ENCODE data around the gene GRIP2. TPM values are rescaled to one million over a fixed set of nuclear protein-coding genes. Genes with fewer than 3 reads are reported as not detected.

The GRIP2 gene
- total and polyA plus RNA-seq, 2 of the 4 experiments (the other 2 are of a cell fraction): 0.05 TPM; not detected in 1

GRCh38 chr3:14505001-14505802, 34.9 kb downstream of the GRIP2 start:
- no peak overlapping the region for H2AK5ac ChIP-seq (ENCODE audit: low read depth, low read length)
- H2AFZ ChIP-seq (replicated peaks; ENCODE audit: low read length, poor library complexity): no peak overlapping the region
- no peaks in the 10 kb centered on the region for H3K36me3 ChIP-seq (ENCODE audit: control insufficient read depth, insufficient read depth, low read length)
- intact Hi-C loops (cut with micrococcal nuclease) (loop anchor here (5.0 kb wide), 1 partner anchor 277 kb away; no protein-coding TSS in a partner anchor), in situ Hi-C loops (cut with MboI; ENCODE audit: low sequenced_read_pairs) (loop anchor here (10.0 kb wide), 1 partner anchor 420 kb away; no protein-coding TSS in a partner anchor), dilution Hi-C loops (cut with HindIII; ENCODE audit: low sequenced_read_pairs, unreplicated experiment) (no loop called here)
- no peak for ATAC-seq (ENCODE audit: low read depth)
- no peaks in the 10 kb centered on the region for H3K79me1 ChIP-seq (ENCODE audit: low read depth in 1 of 2, low read length in 2 of 2)
- POLR2A ChIA-PET (ENCODE audit: unreplicated experiment): interaction anchor here (0.6 kb wide), 1 partner anchor 125 kb away, joined by 3 read pairs; no protein-coding TSS in a partner anchor
- no peaks in the 10 kb centered on the region for H4K20me1 ChIP-seq (ENCODE audit: insufficient read depth, low read length)
- WGBS, 2 experiments (ENCODE audit: extremely low coverage in 2 of 2, insufficient read length in 1 of 2): 87% methylated on average over 4 of the region's 22 CpGs; no CpG with 5 or more reads in 1 of the 2 experiments
- no peak overlapping the region for H4K8ac ChIP-seq (ENCODE audit: low read depth in 2 of 2, low read length in 2 of 2)
- CTCF ChIA-PET: interaction anchor here (0.7 kb wide), 1 partner anchor 331 kb away, joined by 3 read pairs; no protein-coding TSS in a partner anchor
- no peaks in the 10 kb centered on the region for H3K9me1 ChIP-seq (ENCODE audit: insufficient read depth, low read length)
- no peak overlapping the region for H3K4ac ChIP-seq (ENCODE audit: low read depth, low read length)
- TF ChIP-seq USF2 (IDR thresholded peaks at IDR 0.05; ENCODE audit: low read depth, low read length): no peak
- no peak for TF ChIP-seq RAD21 (IDR thresholded peaks at IDR 0.05; ENCODE audit: low read length)
- no peak for TF ChIP-seq POLR2A (IDR thresholded peaks at IDR 0.05; ENCODE audit: low read depth, low read length)
- TF ChIP-seq BHLHE40 (IDR thresholded peaks at IDR 0.05; ENCODE audit: low read depth, low read length): no peak
- TF ChIP-seq NFE2L2 (IDR thresholded peaks at IDR 0.05; ENCODE audit: low read depth, low read length): no peak
- TF ChIP-seq FOS (IDR thresholded peaks at IDR 0.05; ENCODE audit: low read depth, low read length): no peak
- no peak for TF ChIP-seq MAFK (IDR thresholded peaks at IDR 0.05; ENCODE audit: low read depth, low read length)
- TF ChIP-seq CTCF (conservative IDR thresholded peaks at IDR 0.05; ENCODE audit: low read depth, low read length): no peak
- no peak overlapping the region for H2BK20ac ChIP-seq (ENCODE audit: low read depth, low read length)
- no peak overlapping the region for H3K18ac ChIP-seq (ENCODE audit: low read depth, low read length)
- H2AK9ac ChIP-seq (replicated peaks; ENCODE audit: low read depth, low read length, poor library complexity): no peak overlapping the region
- no peak overlapping the region for H3K23ac ChIP-seq (ENCODE audit: low read depth, low read length)
- H4K91ac ChIP-seq (ENCODE audit: insufficient read depth, low read depth, low read length): no peak overlapping the region
- no TSS peak for BruUV-seq (replicated peaks)
- no peak overlapping the region for H3K4me2 ChIP-seq (ENCODE audit: low read depth, low read length)
- no peak overlapping the region for H4K5ac ChIP-seq (ENCODE audit: low read depth, low read length)
- peaks cover 8% of the 10 kb centered on the region for H3K27me3 ChIP-seq (ENCODE audit: control insufficient read depth, insufficient read depth, low read length)
- no peak overlapping the region for H2BK5ac ChIP-seq (ENCODE audit: low read depth, low read length, poor library complexity, severe bottlenecking)
- no peaks in the 10 kb centered on the region for H3K4me1 ChIP-seq (ENCODE audit: control insufficient read depth, insufficient read depth, low read length)
- H3K4me3 ChIP-seq (ENCODE audit: insufficient read depth, low read depth, low read length): no peak overlapping the region
- no peak overlapping the region for H3K56ac ChIP-seq (ENCODE audit: extremely low read depth, insufficient read depth, low read length)
- no peak overlapping the region for H3K9ac ChIP-seq (ENCODE audit: low read depth, low read length)
- no peak overlapping the region for H3K27ac ChIP-seq (ENCODE audit: insufficient read depth, low read length)
- no peak overlapping the region for H2BK15ac ChIP-seq (ENCODE audit: low read depth, low read length)
- H3K14ac ChIP-seq (replicated peaks; ENCODE audit: low read depth, low read length): no peak overlapping the region
- DNase-seq: no peak
- H3K9me3 ChIP-seq (ENCODE audit: control insufficient read depth, insufficient read depth, low read length): peaks cover 10% of the 10 kb centered on the region
- H2BK120ac ChIP-seq (ENCODE audit: low read depth, low read length): no peak overlapping the region

All from IMR-90 (cell line).